ENCODE measurements around the gene PCNT. TPM values are rescaled to one million over a fixed set of nuclear protein-coding genes. Genes with fewer than 3 reads are reported as not detected.

The PCNT gene
- total RNA-seq, 3 donors from 2014 or later (not counting 1 experiment from before 2014, with no cell fraction given) = 83.6 to 94.9 (median 84.0) TPM

- intact Hi-C loops (cut with micrococcal nuclease) = loop anchor here (5.0 to 10.0 kb wide), 2 partner anchors 107 to 134 kb away; partner anchors contain the start of gene DIP2A
- no peak for ATAC-seq
Measured at GRCh38 chr21:46320331-46320801, 3.6 kb upstream of the PCNT start.

GRCh38 chr21:46322351-46323226, 1.4 kb upstream of the PCNT start:
- no peaks in the 10 kb centered on the region for H3K27me3 Mint-ChIP-seq (ENCODE audit: low read depth in 2 of 2)
- intact Hi-C loops (cut with micrococcal nuclease) = loop anchor here (5.0 to 10.0 kb wide), 2 partner anchors 105 to 132 kb away; partner anchors contain the start of gene DIP2A
- H3K27ac ChIP-seq (ENCODE audit: low read length) = no peak overlapping the region

More at GRCh38 chr21:46320331-46320801, 3.6 kb upstream of the PCNT start:
- peaks cover 16% of the 10 kb centered on the region for H3K4me1 ChIP-seq (ENCODE audit: control insufficient read depth, insufficient read depth, low read length)
- H3K9me3 ChIP-seq (ENCODE audit: control insufficient read depth, insufficient read depth, low read length) = no peaks in the 10 kb centered on the region
- Mint-ChIP-seq H3K4me3 (no peak overlapping the region), H3K4me1 (peaks cover 15 to 16% of the 10 kb centered on the region in 2 donors), H3K9me3 (no peaks in the 10 kb centered on the region), H3K27ac (no peak overlapping the region), H3K36me3 (no peaks in the 10 kb centered on the region), H3K27me3 (ENCODE audit: low read depth in 2 of 2) (no peaks in the 10 kb centered on the region)
- WGBS (ENCODE audit: insufficient coverage) = 43% methylated on average over 3 of the region's 4 CpGs
- H3K36me3 ChIP-seq (ENCODE audit: control insufficient read depth, insufficient read depth, low read length) = no peaks in the 10 kb centered on the region
- H3K27me3 ChIP-seq (ENCODE audit: control insufficient read depth, insufficient read depth, low read length) = no peaks in the 10 kb centered on the region
- no peak for DNase-seq
- TF ChIP-seq CTCF (IDR thresholded peaks at IDR 0.05) = no peak
- H3K27ac ChIP-seq (ENCODE audit: low read length) = no peak overlapping the region
- H3K4me3 ChIP-seq (ENCODE audit: low read length) = no peak overlapping the region

GRCh38 chr21:46323227-46323709, 688 bp upstream of the PCNT start:
- H3K27ac Mint-ChIP-seq = peak overlapping the region; percentile 92 to 96
- Histone ChIP-seq H3K27me3 (ENCODE audit: control insufficient read depth, insufficient read depth, low read length) (no peaks in the 10 kb centered on the region), H3K27ac (ENCODE audit: low read length) (no peak overlapping the region), H3K9me3 (ENCODE audit: control insufficient read depth, insufficient read depth, low read length) (no peaks in the 10 kb centered on the region), H3K36me3 (ENCODE audit: control insufficient read depth, insufficient read depth, low read length) (no peaks in the 10 kb centered on the region), H3K4me1 (ENCODE audit: control insufficient read depth, insufficient read depth, low read length) (peaks cover 20% of the 10 kb centered on the region), H3K4me3 (ENCODE audit: low read length) (peak overlapping the region; percentile 100)
- under 1% methylated on average over 34 of the region's 34 CpGs for WGBS (ENCODE audit: insufficient coverage)
- peak in 1 of 2 donors; percentile 35 for DNase-seq
- H3K36me3 Mint-ChIP-seq = no peaks in the 10 kb centered on the region
- H3K9me3 Mint-ChIP-seq = no peaks in the 10 kb centered on the region
- peak overlapping the region; percentile 97 for H3K4me3 Mint-ChIP-seq
- intact Hi-C loops (cut with micrococcal nuclease) = loop anchor here (5.0 to 10.0 kb wide), 2 partner anchors 104 to 132 kb away; partner anchors contain the start of gene DIP2A
- H3K27me3 Mint-ChIP-seq (ENCODE audit: low read depth in 2 of 2) = no peaks in the 10 kb centered on the region
- ATAC-seq = no peak
- H3K4me1 Mint-ChIP-seq = peaks cover 24 to 27% of the 10 kb centered on the region in 2 donors
- no peak for TF ChIP-seq CTCF (IDR thresholded peaks at IDR 0.05)

More at GRCh38 chr21:46322351-46323226, 1.4 kb upstream of the PCNT start:
- Histone ChIP-seq H3K9me3 (ENCODE audit: control insufficient read depth, insufficient read depth, low read length) (no peaks in the 10 kb centered on the region), H3K36me3 (ENCODE audit: control insufficient read depth, insufficient read depth, low read length) (no peaks in the 10 kb centered on the region), H3K4me1 (ENCODE audit: control insufficient read depth, insufficient read depth, low read length) (peaks cover 20% of the 10 kb centered on the region), H3K4me3 (ENCODE audit: low read length) (peak overlapping the region; percentile 100), H3K27me3 (ENCODE audit: control insufficient read depth, insufficient read depth, low read length) (no peaks in the 10 kb centered on the region)
- peak overlapping the region in 1 of 2 donors; percentile 92 for H3K27ac Mint-ChIP-seq
- DNase-seq (peak in 1 of 2 donors; percentile 34), ATAC-seq (no peak)
- H3K4me3 Mint-ChIP-seq = peak overlapping the region; percentile 97
- H3K4me1 Mint-ChIP-seq = peaks cover 24 to 27% of the 10 kb centered on the region in 2 donors
- no peaks in the 10 kb centered on the region for H3K9me3 Mint-ChIP-seq
- 4% methylated on average over 50 of the region's 50 CpGs for WGBS (ENCODE audit: insufficient coverage)
- no peak for TF ChIP-seq CTCF (IDR thresholded peaks at IDR 0.05)
- H3K36me3 Mint-ChIP-seq = no peaks in the 10 kb centered on the region

All from natural killer cell (primary cell).